ENCODE measurements around the gene ARAP3. TPM values are rescaled to one million over a fixed set of nuclear protein-coding genes. Genes with fewer than 3 reads are reported as not detected.
A peak's percentile ranks its signal among the peaks of the same experiment; 100 is the strongest.

Gene ARAP3
- total and polyA plus RNA-seq, 9 of the 15 experiments (the other 6 are each of a cell fraction or from before 2014, with no cell fraction given): 0.83 to 25.7 (median 6.4) TPM

GRCh38 chr5:141692919-141693725 is 11.1 kb upstream of the ARAP3 start (continued):
- TF ChIP-seq ZNF584 (CRISPR knock-in tag; IDR thresholded peaks at IDR 0.05; ENCODE audit: low read depth): no peak
- peak; percentile 5; the same call in 1 of the 2 replicates for TF ChIP-seq PHF8 (IDR thresholded peaks at IDR 0.05; ENCODE audit: borderline replicate concordance, low read length)
- no peak for TF ChIP-seq EHMT2 (IDR thresholded peaks at IDR 0.05)
- TF ChIP-seq, protein P1, sequence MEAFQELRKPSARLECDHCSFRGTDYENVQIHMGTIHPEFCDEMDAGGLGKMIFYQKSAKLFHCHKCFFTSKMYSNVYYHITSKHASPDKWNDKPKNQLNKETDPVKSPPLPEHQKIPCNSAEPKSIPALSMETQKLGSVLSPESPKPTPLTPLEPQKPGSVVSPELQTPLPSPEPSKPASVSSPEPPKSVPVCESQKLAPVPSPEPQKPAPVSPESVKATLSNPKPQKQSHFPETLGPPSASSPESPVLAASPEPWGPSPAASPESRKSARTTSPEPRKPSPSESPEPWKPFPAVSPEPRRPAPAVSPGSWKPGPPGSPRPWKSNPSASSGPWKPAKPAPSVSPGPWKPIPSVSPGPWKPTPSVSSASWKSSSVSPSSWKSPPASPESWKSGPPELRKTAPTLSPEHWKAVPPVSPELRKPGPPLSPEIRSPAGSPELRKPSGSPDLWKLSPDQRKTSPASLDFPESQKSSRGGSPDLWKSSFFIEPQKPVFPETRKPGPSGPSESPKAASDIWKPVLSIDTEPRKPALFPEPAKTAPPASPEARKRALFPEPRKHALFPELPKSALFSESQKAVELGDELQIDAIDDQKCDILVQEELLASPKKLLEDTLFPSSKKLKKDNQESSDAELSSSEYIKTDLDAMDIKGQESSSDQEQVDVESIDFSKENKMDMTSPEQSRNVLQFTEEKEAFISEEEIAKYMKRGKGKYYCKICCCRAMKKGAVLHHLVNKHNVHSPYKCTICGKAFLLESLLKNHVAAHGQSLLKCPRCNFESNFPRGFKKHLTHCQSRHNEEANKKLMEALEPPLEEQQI (IDR thresholded peaks at IDR 0.05): no peak
- no peak for TF ChIP-seq ZNF324 (CRISPR knock-in tag; IDR thresholded peaks at IDR 0.05)
- no peak for TF ChIP-seq HMGXB4 (CRISPR knock-in tag; IDR thresholded peaks at IDR 0.05)
- TF ChIP-seq NR3C1 (CRISPR knock-in tag; IDR thresholded peaks at IDR 0.05): no peak
- TF ChIP-seq DPF2 (IDR thresholded peaks at IDR 0.05): peak; percentile 42; the same call in 1 of the 2 replicates
- TF ChIP-seq, protein P2, sequence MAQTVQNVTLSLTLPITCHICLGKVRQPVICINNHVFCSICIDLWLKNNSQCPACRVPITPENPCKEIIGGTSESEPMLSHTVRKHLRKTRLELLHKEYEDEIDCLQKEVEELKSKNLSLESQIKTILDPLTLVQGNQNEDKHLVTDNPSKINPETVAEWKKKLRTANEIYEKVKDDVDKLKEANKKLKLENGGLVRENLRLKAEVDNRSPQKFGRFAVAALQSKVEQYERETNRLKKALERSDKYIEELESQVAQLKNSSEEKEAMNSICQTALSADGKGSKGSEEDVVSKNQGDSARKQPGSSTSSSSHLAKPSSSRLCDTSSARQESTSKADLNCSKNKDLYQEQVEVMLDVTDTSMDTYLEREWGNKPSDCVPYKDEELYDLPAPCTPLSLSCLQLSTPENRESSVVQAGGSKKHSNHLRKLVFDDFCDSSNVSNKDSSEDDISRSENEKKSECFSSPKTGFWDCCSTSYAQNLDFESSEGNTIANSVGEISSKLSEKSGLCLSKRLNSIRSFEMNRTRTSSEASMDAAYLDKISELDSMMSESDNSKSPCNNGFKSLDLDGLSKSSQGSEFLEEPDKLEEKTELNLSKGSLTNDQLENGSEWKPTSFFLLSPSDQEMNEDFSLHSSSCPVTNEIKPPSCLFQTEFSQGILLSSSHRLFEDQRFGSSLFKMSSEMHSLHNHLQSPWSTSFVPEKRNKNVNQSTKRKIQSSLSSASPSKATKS (CRISPR knock-in tag; IDR thresholded peaks at IDR 0.05): no peak
- TF ChIP-seq ZKSCAN3 (CRISPR knock-in tag; IDR thresholded peaks at IDR 0.05): no peak
- TF ChIP-seq, protein P3, sequence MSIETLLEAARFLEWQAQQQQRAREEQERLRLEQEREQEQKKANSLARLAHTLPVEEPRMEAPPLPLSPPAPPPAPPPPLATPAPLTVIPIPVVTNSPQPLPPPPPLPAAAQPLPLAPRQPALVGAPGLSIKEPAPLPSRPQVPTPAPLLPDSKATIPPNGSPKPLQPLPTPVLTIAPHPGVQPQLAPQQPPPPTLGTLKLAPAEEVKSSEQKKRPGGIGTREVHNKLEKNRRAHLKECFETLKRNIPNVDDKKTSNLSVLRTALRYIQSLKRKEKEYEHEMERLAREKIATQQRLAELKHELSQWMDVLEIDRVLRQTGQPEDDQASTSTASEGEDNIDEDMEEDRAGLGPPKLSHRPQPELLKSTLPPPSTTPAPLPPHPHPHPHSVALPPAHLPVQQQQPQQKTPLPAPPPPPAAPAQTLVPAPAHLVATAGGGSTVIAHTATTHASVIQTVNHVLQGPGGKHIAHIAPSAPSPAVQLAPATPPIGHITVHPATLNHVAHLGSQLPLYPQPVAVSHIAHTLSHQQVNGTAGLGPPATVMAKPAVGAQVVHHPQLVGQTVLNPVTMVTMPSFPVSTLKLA (conservative IDR thresholded peaks at IDR 0.05): peak; percentile 79 to 83
- TF ChIP-seq, protein P4, sequence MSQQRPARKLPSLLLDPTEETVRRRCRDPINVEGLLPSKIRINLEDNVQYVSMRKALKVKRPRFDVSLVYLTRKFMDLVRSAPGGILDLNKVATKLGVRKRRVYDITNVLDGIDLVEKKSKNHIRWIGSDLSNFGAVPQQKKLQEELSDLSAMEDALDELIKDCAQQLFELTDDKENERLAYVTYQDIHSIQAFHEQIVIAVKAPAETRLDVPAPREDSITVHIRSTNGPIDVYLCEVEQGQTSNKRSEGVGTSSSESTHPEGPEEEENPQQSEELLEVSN (IDR thresholded peaks at IDR 0.05; ENCODE audit: borderline replicate concordance in 1 of 2, extremely low read depth in 1 of 2, insufficient read depth in 1 of 2, insufficient read length in 1 of 2, low read depth in 1 of 2, low read length in 1 of 2, poor library complexity in 1 of 2, severe bottlenecking in 1 of 2): peak in 1 of 2 experiments; percentile 57
- no peak for TF ChIP-seq MIER1 (IDR thresholded peaks at IDR 0.05; ENCODE audit: low read depth)
- TF ChIP-seq POLR2B (IDR thresholded peaks at IDR 0.05; ENCODE audit: low read depth, partially characterized antibody): no peak
- no peak for TF ChIP-seq ZNF778 (CRISPR knock-in tag; IDR thresholded peaks at IDR 0.05)
- TF ChIP-seq ZNF408 (CRISPR knock-in tag; IDR thresholded peaks at IDR 0.05; ENCODE audit: low read depth): no peak
- no peak for TF ChIP-seq NCOA6 (IDR thresholded peaks at IDR 0.05)

Measured in K562 (cell line).